ENCODE data around the gene CD8A.

- no peak for TF ChIP-seq PKNOX1 (IDR thresholded peaks at IDR 0.05)
- no peak for TF ChIP-seq SP1 (IDR thresholded peaks at IDR 0.05)
- no peak for TF ChIP-seq BHLHE40 (IDR thresholded peaks at IDR 0.05; ENCODE audit: borderline replicate concordance)
- no peak for TF ChIP-seq SUZ12 (IDR thresholded peaks at IDR 0.05)
- TF ChIP-seq ARNT (IDR thresholded peaks at IDR 0.05), result no peak
- no peak for TF ChIP-seq FOXA1 (IDR thresholded peaks at IDR 0.05)
- no peak for TF ChIP-seq FOXK2 (IDR thresholded peaks at IDR 0.05)
- no peak for TF ChIP-seq FOXM1 (IDR thresholded peaks at IDR 0.05; ENCODE audit: borderline replicate concordance)
- TF ChIP-seq ZNF384 (IDR thresholded peaks at IDR 0.05), result no peak
- TF ChIP-seq NFRKB (IDR thresholded peaks at IDR 0.05), result no peak
- no peak for TF ChIP-seq TARDBP (IDR thresholded peaks at IDR 0.05)
- TF ChIP-seq HDGF (IDR thresholded peaks at IDR 0.05; ENCODE audit: borderline replicate concordance), result no peak
- TF ChIP-seq ELF4 (IDR thresholded peaks at IDR 0.05), result no peak
- TF ChIP-seq CTBP1 (IDR thresholded peaks at IDR 0.05; ENCODE audit: borderline replicate concordance), result no peak
These were observed 4.6 kb downstream of the CD8A start for GRCh38 chr2:86786001-86786536.
